Adipose tissue (tissue), 3 donors: ENCODE measurements around the gene MLLT3. TPM values are rescaled to one million over a fixed set of nuclear protein-coding genes. Genes with fewer than 3 reads are reported as not detected.

Experiments used
- polyA plus RNA-seq, 3 donors: library from polyadenylated mRNA; stranded (reverse); fragments of 200-250 nt; gene quantifications; one replicate each; pipeline ENCODE4 v1.2.3, GENCODE V29; 2013
- donor health status: healthy with polysubstance abuse.
- donor health status: Bipolar disorder and iron deficiency.
- donor health status: healthy.

MLLT3 gene
- polyA plus RNA-seq, 3 donors: 2.5 to 10.7 (median 5.9) TPM

Other genes with a start within 250 kb of the MLLT3 start
- 1 to 10 TPM; 6.6 to 8.0 (median 7.9) TPM for gene FOCAD, start 61.8 kb upstream of the MLLT3 start, polyA plus RNA-seq